Stimulated activated CD8-positive, alpha-beta memory T cell treated with anti-CD3 and anti-CD28 coated beads, Interleukin-4, amount 100 ng/mL, for 1 hour (primary cell): Measurements from ENCODE around the gene ZSCAN12.
"Not testable (repeated sequence)": the region's sequence is repeated elsewhere in the genome, so short reads cannot be mapped to it uniquely, and the experiment has no call there.

Experiments used
- DNase-seq, 2 donors: peaks; one replicate each; pipeline ENCODE4 v3.0.0-alpha.2; 2020; ENCODE audit warnings: low read depth in 2 of 2, low spot score in 1 of 2

ZSCAN12 gene

GRCh38 chr6:28395918-28396317 lies 3.6 kb downstream of the ZSCAN12 start:
- no peak for DNase-seq

- DNase-seq = no peak
These were observed 5.5 kb downstream of the ZSCAN12 start for GRCh38 chr6:28393912-28394662.

GRCh38 chr6:28390688-28391087 lies 8.9 kb downstream of the ZSCAN12 start:
- DNase-seq = no peak

GRCh38 chr6:28384143-28384533 lies 15.4 kb downstream of the ZSCAN12 start:
- DNase-seq = no peak

- DNase-seq = no peak
These were observed 16.1 kb downstream of the ZSCAN12 start for GRCh38 chr6:28383235-28384142.

- DNase-seq = no peak
These were observed 19.2 kb downstream of the ZSCAN12 start for GRCh38 chr6:28380381-28380780.

GRCh38 chr6:28378644-28379043 lies 20.9 kb downstream of the ZSCAN12 start:
- DNase-seq = no peak

- no peak for DNase-seq
These were observed 21.7 kb downstream of the ZSCAN12 start for GRCh38 chr6:28377879-28378278.

GRCh38 chr6:28373925-28374324 lies 25.6 kb downstream of the ZSCAN12 start:
- no peak for DNase-seq

- no peak for DNase-seq
These were observed 27.7 kb downstream of the ZSCAN12 start for GRCh38 chr6:28371706-28372451.

GRCh38 chr6:28371280-28371679 lies 28.3 kb downstream of the ZSCAN12 start:
- DNase-seq = no peak

- DNase-seq = no peak
These were observed 29.1 kb downstream of the ZSCAN12 start for GRCh38 chr6:28370440-28370839.

GRCh38 chr6:28369463-28369862 lies 30.1 kb downstream of the ZSCAN12 start:
- no peak for DNase-seq

GRCh38 chr6:28368522-28368921 lies 31.0 kb downstream of the ZSCAN12 start:
- DNase-seq = no peak

GRCh38 chr6:28365590-28365989 lies 34.0 kb downstream of the ZSCAN12 start:
- not testable (repeated sequence) for DNase-seq

- no peak for DNase-seq
These were observed 38.6 kb downstream of the ZSCAN12 start for GRCh38 chr6:28360961-28361360.

GRCh38 chr6:28359562-28359961 lies 40.0 kb downstream of the ZSCAN12 start:
- not testable (repeated sequence) for DNase-seq

GRCh38 chr6:28357036-28357435 lies 42.5 kb downstream of the ZSCAN12 start:
- no peak for DNase-seq

- DNase-seq = no peak
These were observed 42.9 kb downstream of the ZSCAN12 start for GRCh38 chr6:28356666-28357020.

- peak in 1 of 2 donors; percentile 20 for DNase-seq
These were observed 43.5 kb downstream of the ZSCAN12 start for GRCh38 chr6:28355743-28356665.
